ENCODE measurements around the gene MTX2. TPM values are rescaled to one million over a fixed set of nuclear protein-coding genes. Genes with fewer than 3 reads are reported as not detected.

MTX2 gene
- total RNA-seq, 1 experiment from 2014 or later: 30.8 TPM

DNA sequence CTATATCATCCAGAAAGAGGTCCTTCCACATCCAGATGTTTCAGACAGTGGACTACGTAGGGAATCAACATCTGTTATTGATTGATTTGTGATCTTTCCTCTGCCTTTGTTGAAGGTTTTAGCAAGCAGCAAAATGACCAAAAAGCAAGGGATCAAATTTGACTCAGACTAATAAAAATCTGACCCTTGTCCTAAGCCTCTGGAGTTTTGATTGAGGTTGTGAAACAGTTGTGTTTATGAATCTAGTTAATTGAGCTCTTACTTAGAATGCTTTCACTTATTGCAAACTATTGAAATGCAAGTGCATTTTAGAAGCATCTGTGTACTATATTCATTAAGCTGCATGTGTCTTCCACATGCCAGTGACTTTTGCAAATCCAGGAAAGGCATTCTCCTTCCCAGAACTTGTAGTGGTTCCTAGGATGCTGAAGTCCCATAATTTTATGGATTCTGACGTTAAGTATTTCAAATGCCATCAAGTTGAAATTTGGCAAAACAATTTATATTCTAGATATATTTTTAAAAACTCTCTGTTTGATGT, 116.0 kb downstream of the MTX2 start:
- no peak for TF ChIP-seq CTCF (conservative IDR thresholded peaks at IDR 0.05)
- H3K27me3 Mint-ChIP-seq (ENCODE audit: low read depth): no peaks in the 10 kb centered on the region; the same call in none of the 2 replicates

More for the DNA sequence above, 116.0 kb downstream of the MTX2 start:
- no CpG with 5 or more reads among the region's 2 CpGs for WGBS (ENCODE audit: extremely low coverage, insufficient read length, low lambda C conversion rate)
- Histone ChIP-seq H4K5ac (ENCODE audit: insufficient read length, low read depth, low read length) (no peak overlapping the region), H2AK5ac (ENCODE audit: insufficient read length, low read length) (no peak overlapping the region), H3K18ac (ENCODE audit: insufficient read length, low read depth, low read length) (no peak overlapping the region), H3K23me2 (ENCODE audit: insufficient read length, low read depth, low read length, poor library complexity, severe bottlenecking) (no peaks in the 10 kb centered on the region), H3K9ac (ENCODE audit: extremely low read depth, insufficient read length, low read length) (no peak overlapping the region), H2BK5ac (ENCODE audit: insufficient read length, low read length) (no peak overlapping the region), H3K79me2 (ENCODE audit: insufficient read depth, low read length) (no peaks in the 10 kb centered on the region), H3K4me2 (ENCODE audit: insufficient read depth, insufficient read length, low read length) (no peak overlapping the region), H3K56ac (ENCODE audit: insufficient read length, low read depth, low read length) (no peak overlapping the region), H2BK120ac (ENCODE audit: low read depth, low read length, poor library complexity, severe bottlenecking) (no peak overlapping the region), H3K27ac (ENCODE audit: insufficient read length, low read depth, low read length) (no peak overlapping the region), H3T11ph (ENCODE audit: low read length) (no peak overlapping the region), H3K9me3 (ENCODE audit: control insufficient read depth, low read depth, low read length) (no peaks in the 10 kb centered on the region), H2BK20ac (ENCODE audit: low read depth, low read length, poor library complexity, severe bottlenecking) (no peak overlapping the region), H2BK15ac (ENCODE audit: low read depth, low read length) (no peak overlapping the region), H3K79me1 (ENCODE audit: insufficient read depth, low read depth, low read length, poor library complexity, severe bottlenecking) (no peaks in the 10 kb centered on the region), H4K20me1 (ENCODE audit: control insufficient read depth, insufficient read depth, insufficient read length) (no peaks in the 10 kb centered on the region), H3K4ac (ENCODE audit: low read depth, low read length) (no peak overlapping the region), H4K8ac (replicated peaks; ENCODE audit: insufficient read length, low read depth, low read length) (no peak overlapping the region), H3K14ac (ENCODE audit: insufficient read depth, low read length) (no peak overlapping the region), H3K4me1 (ENCODE audit: insufficient read depth, low read length) (no peaks in the 10 kb centered on the region), H2BK12ac (ENCODE audit: insufficient read length, low read depth, low read length) (no peak overlapping the region), H3K23ac (ENCODE audit: insufficient read length, low read depth, low read length) (no peak overlapping the region), H2AFZ (ENCODE audit: low read length) (no peak overlapping the region), H3K27me3 (ENCODE audit: insufficient read depth, low read length) (no peaks in the 10 kb centered on the region), H4K91ac (ENCODE audit: insufficient read length, low read depth, low read length) (no peak overlapping the region)
- no peak overlapping the region for H3K27ac Mint-ChIP-seq
- DNase-seq: no peak
- H3K4me1 Mint-ChIP-seq: peaks cover 4% of the 10 kb centered on the region in 2 experiments; a peak in 1 of 4 replicates
- no peak overlapping the region for H3K4me3 Mint-ChIP-seq
- no peaks in the 10 kb centered on the region for H3K9me3 Mint-ChIP-seq
- no peaks in the 10 kb centered on the region for H3K36me3 Mint-ChIP-seq (ENCODE audit: insufficient read depth in 1 of 3, low read depth in 3 of 3)
